Measurements from ENCODE around the gene GLE1.
"Not testable (repeated sequence)": the region's sequence is repeated elsewhere in the genome, so short reads cannot be mapped to it uniquely, and the experiment has no call there.

GLE1 gene

DNA sequence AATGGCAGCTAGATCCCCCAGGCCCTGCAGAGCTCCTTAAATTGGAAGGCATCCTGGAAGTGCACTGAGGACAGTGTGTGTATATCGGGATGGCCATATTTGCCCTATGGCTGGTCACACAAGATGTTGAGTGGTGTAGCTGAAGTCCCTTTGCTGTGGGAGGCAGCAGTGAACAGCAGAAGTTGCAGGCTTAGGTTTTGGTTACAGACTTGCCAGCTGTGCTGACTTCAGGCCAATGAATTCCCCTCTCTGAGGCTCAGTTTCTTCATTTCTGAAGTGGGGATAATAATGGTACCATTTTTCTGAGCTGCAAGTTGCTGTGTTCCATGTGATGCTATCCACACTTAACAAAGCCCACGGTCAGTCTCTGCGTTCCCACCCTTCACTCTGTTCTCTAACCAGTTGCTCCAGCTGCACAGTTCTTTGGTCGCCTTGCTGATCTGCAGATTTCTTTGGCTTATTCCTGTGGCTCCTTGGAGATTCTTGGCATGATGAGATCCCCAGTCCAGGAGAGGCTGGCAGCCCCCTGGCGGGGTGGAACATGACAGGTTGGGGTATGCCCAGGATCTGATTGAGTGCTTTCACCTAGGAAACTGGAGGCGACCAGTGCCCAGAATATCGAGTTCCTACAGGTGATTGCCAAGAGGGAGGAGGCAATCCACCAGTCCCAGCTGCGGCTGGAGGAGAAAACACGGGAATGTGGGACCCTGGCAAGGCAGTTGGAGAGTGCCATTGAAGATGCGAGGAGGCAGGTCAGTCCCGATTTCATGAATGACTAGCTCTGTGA, 6.5 kb upstream of the GLE1 start:
- no peak for DNase-seq

GRCh38 chr9:128498911-128499310, 5.6 kb upstream of the GLE1 start:
- DNase-seq: no peak

DNA sequence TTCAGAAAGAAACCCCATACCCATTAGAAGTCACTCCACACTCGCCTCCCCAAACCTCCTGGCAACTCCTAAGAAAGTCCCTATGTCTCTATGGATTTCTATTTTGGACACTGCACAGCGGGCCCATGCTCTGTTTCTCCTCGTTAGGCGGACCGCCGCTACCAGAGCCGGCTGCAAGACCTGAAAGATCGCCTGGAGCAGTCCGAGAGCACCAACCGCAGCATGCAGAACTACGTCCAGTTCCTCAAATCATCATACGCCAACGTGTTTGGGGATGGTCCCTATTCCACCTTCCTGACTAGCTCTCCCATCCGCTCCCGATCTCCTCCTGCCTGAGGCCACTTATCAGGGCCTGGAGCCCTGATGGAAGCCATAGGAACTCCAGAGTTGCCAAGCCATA, 4.6 kb upstream of the GLE1 start:
- DNase-seq: no peak

DNA sequence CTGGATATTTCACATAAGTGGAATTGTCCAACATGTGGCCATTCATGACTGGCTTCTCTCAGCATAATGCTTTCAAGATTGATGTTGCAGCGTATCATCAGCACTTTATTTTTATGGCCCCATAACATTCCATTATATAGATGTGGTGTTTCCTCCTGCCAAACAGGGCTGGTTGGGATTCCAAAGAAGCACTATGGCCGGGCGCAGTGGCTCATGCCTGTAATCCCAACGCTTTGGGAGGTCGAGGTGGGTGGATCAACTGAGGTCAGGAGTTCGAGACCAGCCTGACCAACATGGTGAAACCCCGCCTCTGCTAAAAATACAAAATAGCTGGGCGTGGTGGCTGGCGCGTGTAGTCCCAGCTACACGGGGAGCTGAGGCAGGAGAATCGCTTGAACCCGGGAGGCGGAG, 1.1 kb upstream of the GLE1 start:
- not testable (repeated sequence) for DNase-seq

DNA sequence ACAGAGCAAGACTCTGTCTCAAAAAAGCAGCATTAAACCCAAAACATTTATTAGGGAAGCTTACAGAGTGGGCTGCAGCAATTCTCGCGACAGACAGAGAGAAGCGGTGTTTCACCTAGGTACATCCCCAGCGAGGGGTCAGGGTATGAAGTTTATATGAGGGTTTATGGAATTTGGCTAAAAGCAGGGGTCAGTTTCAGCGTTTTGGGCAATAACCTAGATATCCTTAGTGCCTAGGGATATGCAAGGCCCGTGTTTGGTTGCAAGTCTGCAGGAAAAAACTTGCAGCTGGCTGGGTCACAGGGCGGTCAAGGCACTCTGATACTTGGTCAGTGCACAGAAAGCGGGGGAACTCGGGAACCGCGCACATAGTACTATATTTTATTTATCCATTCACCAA, 649 bp upstream of the GLE1 start:
- peak; percentile 1 for DNase-seq

DNA sequence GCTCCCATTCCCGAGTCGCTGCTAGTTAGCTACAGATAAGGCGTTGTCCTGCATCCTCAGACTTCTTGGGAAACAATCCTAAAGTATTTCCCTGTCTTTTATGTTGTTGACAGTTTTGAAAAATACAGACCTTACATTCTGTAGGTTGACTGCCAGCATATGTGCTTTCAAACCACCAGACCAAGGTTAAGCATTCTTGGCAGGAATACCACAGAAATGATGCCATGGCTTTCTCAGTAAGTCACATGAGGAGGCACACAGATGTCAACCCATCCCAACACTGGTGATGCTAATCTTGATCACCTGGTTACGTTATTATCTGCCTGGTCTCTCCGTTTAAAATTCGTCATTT, 871 bp downstream of the GLE1 start:
- DNase-seq: no peak

- DNase-seq: not testable (repeated sequence)
These were observed 1.4 kb downstream of the GLE1 start for GRCh38 chr9:128505906-128506305.

DNA sequence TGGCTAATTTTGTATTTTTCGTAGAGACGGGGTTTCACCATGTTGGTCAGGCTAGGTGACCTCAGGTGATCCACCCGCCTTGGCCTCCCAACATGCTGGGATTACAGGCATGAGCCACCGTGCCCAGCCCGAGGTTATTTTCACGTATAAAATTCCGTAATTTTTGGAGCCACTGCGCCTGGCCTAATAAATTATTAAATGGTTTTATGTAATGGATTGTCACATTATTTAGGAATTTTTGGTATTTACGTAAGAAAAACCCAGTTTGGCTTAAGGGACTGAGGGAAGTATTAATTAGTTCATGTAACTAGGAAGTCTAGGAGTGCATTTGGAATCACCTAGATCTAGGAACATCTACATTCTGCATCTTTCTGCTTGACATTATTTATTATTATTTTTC, 8.3 kb downstream of the GLE1 start:
- no peak for DNase-seq

- no peak for DNase-seq
These were observed 17.4 kb downstream of the GLE1 start for GRCh38 chr9:128521956-128522355.

- DNase-seq: peak; percentile 80
These were observed 18.8 kb downstream of the GLE1 start for GRCh38 chr9:128523199-128523925.

DNA sequence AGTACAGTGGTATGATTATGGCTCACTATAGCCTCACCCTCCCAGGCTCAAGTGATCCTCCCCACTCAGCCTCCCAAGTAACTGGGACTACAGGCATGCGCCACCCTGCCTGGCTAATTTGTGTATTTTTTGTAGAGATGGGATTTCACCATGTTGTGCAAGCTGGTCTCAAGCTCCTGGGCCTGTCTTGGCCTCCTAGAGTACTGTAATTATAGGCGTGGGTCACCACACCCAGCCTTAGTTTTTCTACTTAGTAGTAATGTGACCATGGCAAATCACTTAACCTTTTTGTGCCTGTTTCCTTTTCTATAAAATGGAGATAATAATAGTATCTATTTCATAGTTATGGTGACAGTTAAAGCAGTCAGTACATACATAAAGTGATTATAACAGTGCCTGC, 22.2 kb downstream of the GLE1 start:
- DNase-seq: no peak

DNA sequence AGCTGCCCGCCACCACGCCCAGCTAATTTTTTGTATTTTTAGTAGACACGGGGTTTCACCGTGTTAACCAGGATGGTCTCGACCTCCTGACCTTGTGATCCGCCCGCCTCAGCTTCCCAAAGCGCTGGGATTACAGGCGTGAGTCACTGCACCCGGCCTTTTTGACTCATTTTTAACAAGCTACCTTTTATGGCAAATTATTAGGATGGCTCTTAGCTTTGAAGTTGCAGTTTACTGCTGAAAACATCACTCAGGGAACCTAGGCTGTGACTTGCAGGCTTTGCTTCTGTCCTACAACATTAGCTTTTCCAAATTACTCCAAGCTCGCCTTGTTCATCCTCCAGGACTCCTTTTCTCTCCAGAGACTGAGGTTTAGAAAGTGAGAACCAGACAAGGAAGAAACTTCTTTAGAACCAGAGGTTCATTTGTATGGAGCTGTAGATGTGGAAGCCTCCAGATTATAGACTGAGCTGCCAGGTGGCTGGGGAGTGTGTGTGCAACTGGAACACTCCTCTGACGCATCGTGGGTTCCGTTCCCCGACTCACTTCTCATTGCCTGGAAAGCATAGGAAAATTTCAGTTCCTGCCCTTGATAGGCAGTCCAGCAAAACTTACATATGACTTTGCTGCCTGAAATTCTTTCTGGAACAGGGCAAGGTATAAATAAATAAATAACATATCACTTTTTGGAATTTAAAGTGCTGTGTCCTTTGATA, 24.1 kb downstream of the GLE1 start:
- no peak for DNase-seq

GRCh38 chr9:128529191-128529590, 24.7 kb downstream of the GLE1 start:
- DNase-seq: no peak

DNA sequence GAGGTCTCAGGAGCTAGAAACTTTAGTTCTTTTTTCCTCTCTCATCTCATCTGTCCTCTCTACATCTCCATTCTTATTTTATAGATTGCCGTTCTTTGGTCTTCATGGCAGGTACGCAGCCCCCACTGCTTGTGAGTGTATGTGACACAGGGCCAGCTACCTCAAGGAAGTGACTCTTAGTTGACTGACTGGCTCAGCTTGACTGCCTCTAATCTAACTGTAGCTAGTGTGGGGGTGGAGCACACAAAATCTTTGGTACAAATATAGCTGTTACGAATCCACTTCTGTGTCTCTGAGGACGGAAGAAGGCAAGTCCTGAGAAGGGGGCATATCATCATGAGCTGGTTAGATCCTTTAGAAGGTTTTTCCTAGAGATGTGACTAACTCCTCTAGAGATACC, 28.1 kb downstream of the GLE1 start:
- no peak for DNase-seq

DNA sequence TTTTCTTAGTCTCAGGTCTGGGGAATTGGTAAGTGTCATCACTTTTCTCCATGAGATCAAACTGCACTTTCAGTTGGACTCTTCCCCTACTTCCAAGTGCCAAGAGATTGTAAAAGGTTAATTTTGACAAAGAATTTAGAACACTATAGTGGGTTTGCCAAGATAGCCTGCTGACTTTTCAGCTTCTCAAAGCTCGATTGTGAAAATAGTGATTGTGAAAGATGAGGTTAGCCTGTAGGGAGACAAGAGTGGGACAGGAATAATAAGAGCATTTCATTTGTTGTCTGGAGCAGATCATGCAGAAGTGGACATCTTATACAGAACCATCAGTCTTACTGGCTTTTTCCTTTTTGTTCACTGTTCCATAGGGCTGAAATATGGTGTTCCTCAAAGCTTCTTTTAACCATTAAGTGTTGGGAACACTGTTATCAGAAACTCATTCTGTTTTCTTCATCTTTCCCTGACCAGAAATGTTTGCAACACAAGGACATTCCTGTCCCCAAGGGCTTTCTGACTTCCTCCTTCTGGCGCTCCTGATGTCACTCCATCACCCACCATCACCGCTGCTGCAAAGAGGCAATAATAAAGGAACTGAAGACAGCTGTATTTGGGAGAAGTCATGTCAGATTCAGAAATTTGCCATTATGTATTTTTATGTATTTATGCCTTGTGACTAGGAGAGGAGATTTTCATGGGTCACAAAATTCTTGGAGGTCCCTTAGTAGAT, 36.3 kb downstream of the GLE1 start:
- DNase-seq: no peak

- no peak for DNase-seq
These were observed 42.0 kb downstream of the GLE1 start for GRCh38 chr9:128546504-128546903.

GRCh38 chr9:128548876-128549275, 44.4 kb downstream of the GLE1 start:
- no peak for DNase-seq

DNA sequence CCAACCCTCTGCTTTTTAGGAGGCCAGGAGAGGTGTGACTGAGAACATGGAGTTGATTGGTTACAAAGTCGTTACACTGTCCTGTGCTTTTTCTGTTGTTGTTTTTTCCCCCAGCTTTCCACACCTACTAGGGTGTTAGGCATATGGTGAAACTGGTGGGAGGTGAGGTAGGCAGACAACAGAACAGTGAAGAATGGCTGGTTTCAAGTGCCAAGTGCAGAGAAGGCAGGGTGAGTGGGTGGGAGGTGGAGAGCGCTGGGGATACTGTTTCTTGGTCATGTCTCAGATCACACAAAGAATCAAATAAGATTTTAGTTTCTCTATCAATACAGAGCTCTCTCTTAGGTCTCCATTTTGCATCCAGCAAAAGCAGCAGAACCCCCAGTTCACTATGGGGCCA, 45.7 kb downstream of the GLE1 start:
- DNase-seq: no peak

- DNase-seq: no peak
These were observed 46.5 kb downstream of the GLE1 start for GRCh38 chr9:128550770-128551656.

DNA sequence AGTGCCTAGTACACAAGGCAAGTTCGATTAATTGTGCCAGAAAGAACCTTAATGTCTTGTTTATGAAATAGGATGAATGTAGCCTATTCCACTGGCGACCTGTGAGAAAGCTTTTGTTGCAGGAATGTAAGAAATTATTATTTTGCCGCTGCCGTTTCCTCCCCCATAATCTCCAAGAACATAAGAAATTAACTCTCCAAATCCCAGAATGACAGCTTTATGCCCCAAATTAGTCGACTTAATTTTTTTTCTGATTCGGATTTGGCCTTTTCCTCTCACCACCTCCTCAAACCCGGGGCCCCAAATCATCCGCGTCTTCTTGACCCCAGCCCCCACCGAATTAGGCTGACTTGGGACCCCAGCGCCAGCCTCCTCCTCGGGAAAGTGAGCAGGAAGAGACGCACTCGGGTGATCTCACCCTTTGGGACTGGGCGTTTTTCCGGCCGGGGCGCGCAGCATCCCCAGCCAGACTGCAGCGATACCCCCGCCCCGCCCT, 47.2 kb downstream of the GLE1 start:
- DNase-seq: no peak

- DNase-seq: peak; percentile 80
These were observed 47.7 kb downstream of the GLE1 start, which contains the start of gene SPTAN1 for GRCh38 chr9:128552153-128552743. TSS of gene SPTAN1 (plus strand) at chr9:128552587. CDS start at chr9:128566741, 14,154 bp downstream.
